ENCODE results near the gene NTM. TPM values are rescaled to one million over a fixed set of nuclear protein-coding genes. Genes with fewer than 3 reads are reported as not detected.

NTM gene
- total RNA-seq, 1 experiment from 2014 or later = not detected

DNA sequence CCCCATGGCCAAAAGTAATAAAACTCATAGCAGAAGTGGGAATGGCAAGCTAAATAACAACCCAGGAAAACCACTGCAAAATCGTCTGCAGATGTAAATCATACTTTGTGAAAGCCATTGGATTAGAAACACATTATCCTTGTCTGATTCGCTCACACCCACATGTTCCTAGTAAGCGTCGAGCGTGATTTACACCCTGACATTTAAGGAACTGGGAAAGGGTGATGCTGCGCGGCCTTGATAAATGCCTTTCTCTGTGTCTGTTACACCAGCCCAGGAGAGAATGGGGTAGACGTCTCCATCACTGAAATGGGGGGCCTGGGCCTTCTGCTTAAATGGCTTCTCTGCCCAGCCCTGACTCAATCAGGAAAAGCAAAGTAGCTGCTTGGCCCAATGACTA, 162.7 kb downstream of the NTM start:
- BruUV-seq (replicated peaks) = no TSS peak
- ChIA-PET CTCF (no interaction called here), POLR2A (no interaction called here), RAD21 (ENCODE audit: low non-redundant PET in 1 of 2, low total read pairs in 2 of 2, uncharacterized antibody in 2 of 2, unreplicated experiment in 2 of 2) (no interaction called here)
- no peaks in the 10 kb centered on the region for H3K27me3 ChIP-seq (ENCODE audit: insufficient read depth, low read length)
- no peak for ATAC-seq
- TF ChIP-seq CTCF (IDR thresholded peaks at IDR 0.05 in 2 of 3, conservative IDR thresholded peaks at IDR 0.05 in 1 of 3; ENCODE audit: borderline replicate concordance in 1 of 3, insufficient read depth in 1 of 3, low read depth in 2 of 3, low read length in 2 of 3) = no peak
- TF ChIP-seq EZH2 (IDR thresholded peaks at IDR 0.05) = no peak
- no peak for TF ChIP-seq ATF3 (IDR thresholded peaks at IDR 0.05)
- no peak for TF ChIP-seq ELF1 (IDR thresholded peaks at IDR 0.05; ENCODE audit: borderline replicate concordance, low read depth)
- TF ChIP-seq CBX3 (IDR thresholded peaks at IDR 0.05; ENCODE audit: low read depth) = no peak
- TF ChIP-seq EZH2phosphoT487 (IDR thresholded peaks at IDR 0.05; ENCODE audit: borderline replicate concordance) = no peak
- TF ChIP-seq, protein P1, sequence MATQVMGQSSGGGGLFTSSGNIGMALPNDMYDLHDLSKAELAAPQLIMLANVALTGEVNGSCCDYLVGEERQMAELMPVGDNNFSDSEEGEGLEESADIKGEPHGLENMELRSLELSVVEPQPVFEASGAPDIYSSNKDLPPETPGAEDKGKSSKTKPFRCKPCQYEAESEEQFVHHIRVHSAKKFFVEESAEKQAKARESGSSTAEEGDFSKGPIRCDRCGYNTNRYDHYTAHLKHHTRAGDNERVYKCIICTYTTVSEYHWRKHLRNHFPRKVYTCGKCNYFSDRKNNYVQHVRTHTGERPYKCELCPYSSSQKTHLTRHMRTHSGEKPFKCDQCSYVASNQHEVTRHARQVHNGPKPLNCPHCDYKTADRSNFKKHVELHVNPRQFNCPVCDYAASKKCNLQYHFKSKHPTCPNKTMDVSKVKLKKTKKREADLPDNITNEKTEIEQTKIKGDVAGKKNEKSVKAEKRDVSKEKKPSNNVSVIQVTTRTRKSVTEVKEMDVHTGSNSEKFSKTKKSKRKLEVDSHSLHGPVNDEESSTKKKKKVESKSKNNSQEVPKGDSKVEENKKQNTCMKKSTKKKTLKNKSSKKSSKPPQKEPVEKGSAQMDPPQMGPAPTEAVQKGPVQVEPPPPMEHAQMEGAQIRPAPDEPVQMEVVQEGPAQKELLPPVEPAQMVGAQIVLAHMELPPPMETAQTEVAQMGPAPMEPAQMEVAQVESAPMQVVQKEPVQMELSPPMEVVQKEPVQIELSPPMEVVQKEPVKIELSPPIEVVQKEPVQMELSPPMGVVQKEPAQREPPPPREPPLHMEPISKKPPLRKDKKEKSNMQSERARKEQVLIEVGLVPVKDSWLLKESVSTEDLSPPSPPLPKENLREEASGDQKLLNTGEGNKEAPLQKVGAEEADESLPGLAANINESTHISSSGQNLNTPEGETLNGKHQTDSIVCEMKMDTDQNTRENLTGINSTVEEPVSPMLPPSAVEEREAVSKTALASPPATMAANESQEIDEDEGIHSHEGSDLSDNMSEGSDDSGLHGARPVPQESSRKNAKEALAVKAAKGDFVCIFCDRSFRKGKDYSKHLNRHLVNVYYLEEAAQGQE (IDR thresholded peaks at IDR 0.05; ENCODE audit: low read depth) = no peak
- TF ChIP-seq SP1 (IDR thresholded peaks at IDR 0.05; ENCODE audit: low read depth) = no peak
- no peak for TF ChIP-seq EGR1 (IDR thresholded peaks at IDR 0.05; ENCODE audit: low read depth)
- TF ChIP-seq CEBPB (IDR thresholded peaks at IDR 0.05; ENCODE audit: low read depth) = no peak
- no peak for TF ChIP-seq FOSL1 (IDR thresholded peaks at IDR 0.05; ENCODE audit: low read depth)
- TF ChIP-seq JUND (IDR thresholded peaks at IDR 0.05) = no peak
- no peak for TF ChIP-seq RAD21 (IDR thresholded peaks at IDR 0.05; ENCODE audit: low read depth)
- TF ChIP-seq, protein P2, sequence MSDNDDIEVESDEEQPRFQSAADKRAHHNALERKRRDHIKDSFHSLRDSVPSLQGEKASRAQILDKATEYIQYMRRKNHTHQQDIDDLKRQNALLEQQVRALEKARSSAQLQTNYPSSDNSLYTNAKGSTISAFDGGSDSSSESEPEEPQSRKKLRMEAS (IDR thresholded peaks at IDR 0.05) = no peak
- no peak for TF ChIP-seq YY1 (IDR thresholded peaks at IDR 0.05; ENCODE audit: extremely low read depth, insufficient replicate concordance, low read depth, low read length)
- H3K4me2 ChIP-seq (ENCODE audit: low read length) = no peak overlapping the region
- intact Hi-C loops (cut with micrococcal nuclease) = no loop called here
- no peak overlapping the region for H2AFZ ChIP-seq (ENCODE audit: low read depth, low read length, poor library complexity, severe bottlenecking)
- peaks cover 0 to 9% of the 10 kb centered on the region in 2 experiments; a peak in 2 of 4 replicates for H3K9me3 ChIP-seq (ENCODE audit: control insufficient read depth in 1 of 2, insufficient read depth in 1 of 2, low read depth in 1 of 2, low read length in 2 of 2)
- H4K20me1 ChIP-seq (ENCODE audit: insufficient read depth) = no peaks in the 10 kb centered on the region
- no peak overlapping the region for H3K4me3 ChIP-seq (replicated peaks in 1 of 2; ENCODE audit: low read depth in 1 of 2, low read length in 2 of 2)
- no peak for DNase-seq (ENCODE audit: low read depth, low spot score)
- H3K9me2 ChIP-seq (ENCODE audit: insufficient read depth) = no peaks in the 10 kb centered on the region
- H3K79me2 ChIP-seq (ENCODE audit: insufficient read depth, low read length) = no peaks in the 10 kb centered on the region
- H3K36me3 ChIP-seq (ENCODE audit: control insufficient read depth in 1 of 2, insufficient read depth in 2 of 2, low read length in 2 of 2) = no peaks in the 10 kb centered on the region
- no peak overlapping the region for H3K9ac ChIP-seq (ENCODE audit: low read length)
- no peaks in the 10 kb centered on the region for H3K4me1 ChIP-seq (ENCODE audit: control insufficient read depth in 1 of 2, insufficient read depth in 2 of 2, low read length in 2 of 2)
- no peak overlapping the region for H3K27ac ChIP-seq (ENCODE audit: low read depth, low read length)

All from HCT116 (cell line).